Mucosa of rectum (tissue), 2 donors: ENCODE data around the gene ANXA10.

Experiments
- H3K27ac ChIP-seq, 2 donors: one replicate each; pipeline ENCODE4 v1.7.0; 2013; ENCODE audit warnings: inconsistent platforms in 2 of 2, low read depth in 2 of 2, low read length in 2 of 2
- H3K27me3 ChIP-seq, 2 donors: one replicate each; pipeline ENCODE4 v1.7.0; 2013; ENCODE audit warnings: low read length in 2 of 2; ENCODE audit not compliant: control insufficient read depth in 2 of 2, insufficient read depth in 2 of 2
- H3K36me3 ChIP-seq, 2 donors: one replicate each; pipeline ENCODE4 v1.7.0; 2013; ENCODE audit warnings: low read length in 2 of 2; ENCODE audit not compliant: control insufficient read depth in 2 of 2, insufficient read depth in 2 of 2
- H3K4me1 ChIP-seq, 2 donors: one replicate each; pipeline ENCODE4 v1.7.0; 2013; ENCODE audit warnings: low read length in 2 of 2, mild to moderate bottlenecking in 1 of 2; ENCODE audit not compliant: control insufficient read depth in 2 of 2, insufficient read depth in 2 of 2
- H3K4me3 ChIP-seq, 2 donors: one replicate each; pipeline ENCODE4 v1.7.0; 2013; ENCODE audit warnings: low read length in 2 of 2
- H3K9ac ChIP-seq, 2 donors: one replicate each; pipeline ENCODE4 v1.7.0; 2013; ENCODE audit warnings: low read length in 2 of 2, low read depth in 1 of 2, mild to moderate bottlenecking in 1 of 2
- H3K9me3 ChIP-seq, 2 donors: one replicate each; pipeline ENCODE4 v1.7.0; 2013; ENCODE audit warnings: low read length in 2 of 2; ENCODE audit not compliant: control insufficient read depth in 2 of 2
- donor health status: healthy.
- donor health status: Normal muscosa, but diverticular disease.

Gene ANXA10, protein sequence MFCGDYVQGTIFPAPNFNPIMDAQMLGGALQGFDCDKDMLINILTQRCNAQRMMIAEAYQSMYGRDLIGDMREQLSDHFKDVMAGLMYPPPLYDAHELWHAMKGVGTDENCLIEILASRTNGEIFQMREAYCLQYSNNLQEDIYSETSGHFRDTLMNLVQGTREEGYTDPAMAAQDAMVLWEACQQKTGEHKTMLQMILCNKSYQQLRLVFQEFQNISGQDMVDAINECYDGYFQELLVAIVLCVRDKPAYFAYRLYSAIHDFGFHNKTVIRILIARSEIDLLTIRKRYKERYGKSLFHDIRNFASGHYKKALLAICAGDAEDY

DNA sequence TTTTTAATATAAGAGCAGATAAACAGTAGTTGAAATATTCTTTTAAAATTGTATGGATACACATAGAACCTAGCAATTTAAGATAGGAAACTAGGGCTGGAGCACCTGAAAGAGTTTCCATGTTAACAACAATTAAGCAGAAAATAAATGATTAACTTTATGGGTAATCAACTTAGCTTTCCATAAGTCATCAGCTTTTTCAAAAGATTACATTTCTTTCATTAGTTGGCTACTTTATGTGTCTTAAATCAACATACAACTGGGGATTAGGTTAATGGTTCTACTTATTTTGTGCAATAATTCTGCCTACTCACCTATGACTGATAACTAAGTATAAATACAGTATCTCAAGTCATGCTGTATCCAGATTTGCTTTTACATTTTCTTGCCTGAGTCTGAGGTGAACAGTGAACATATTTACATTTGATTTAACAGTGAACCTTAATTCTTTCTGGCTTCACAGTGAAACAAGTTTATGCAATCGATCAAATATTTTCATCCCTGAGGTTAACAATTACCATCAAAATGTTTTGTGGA is at the start of gene ANXA10:
Gene ANXA10 (plus strand): TSS at position 362 of the 537 bp plus-strand sequence. CDS start 164 bp downstream, at position 526.
- no peak within 1 kb of the TSS for H3K27ac ChIP-seq
- no peak within 1 kb of the TSS for H3K4me3 ChIP-seq
- H3K4me1 ChIP-seq: no peaks in the 10 kb centered on the region
- no peaks in the 10 kb centered on the region for H3K36me3 ChIP-seq
- H3K9ac ChIP-seq: no peak within 1 kb of the TSS
- no peaks in the 10 kb centered on the region for H3K9me3 ChIP-seq
- H3K27me3 ChIP-seq: no peaks in the 10 kb centered on the region

DNA sequence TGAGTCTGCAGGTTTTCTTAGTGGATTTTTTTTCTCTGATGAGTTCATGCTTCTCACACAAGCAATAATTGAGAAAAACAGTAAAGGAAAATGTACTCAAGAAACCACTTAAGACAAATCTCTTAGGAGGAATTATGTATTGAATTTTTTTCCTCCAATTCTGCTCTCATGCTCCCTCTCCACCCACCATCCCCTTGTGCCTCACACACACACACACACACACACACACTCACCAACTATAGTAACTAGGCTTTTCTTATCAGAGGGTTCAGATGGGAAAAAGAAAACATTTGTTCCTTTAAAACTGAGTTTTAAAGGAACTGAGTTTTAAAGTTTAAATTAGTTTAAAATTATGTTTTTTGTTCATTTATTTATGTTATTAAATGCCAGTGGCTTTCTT is 47.0 kb upstream of the ANXA10 start:
- no peak overlapping the region for H3K9ac ChIP-seq
- no peak overlapping the region for H3K4me3 ChIP-seq
- no peaks in the 10 kb centered on the region for H3K9me3 ChIP-seq
- H3K4me1 ChIP-seq: no peaks in the 10 kb centered on the region
- no peak overlapping the region for H3K27ac ChIP-seq
- H3K36me3 ChIP-seq: no peaks in the 10 kb centered on the region
- no peaks in the 10 kb centered on the region for H3K27me3 ChIP-seq

DNA sequence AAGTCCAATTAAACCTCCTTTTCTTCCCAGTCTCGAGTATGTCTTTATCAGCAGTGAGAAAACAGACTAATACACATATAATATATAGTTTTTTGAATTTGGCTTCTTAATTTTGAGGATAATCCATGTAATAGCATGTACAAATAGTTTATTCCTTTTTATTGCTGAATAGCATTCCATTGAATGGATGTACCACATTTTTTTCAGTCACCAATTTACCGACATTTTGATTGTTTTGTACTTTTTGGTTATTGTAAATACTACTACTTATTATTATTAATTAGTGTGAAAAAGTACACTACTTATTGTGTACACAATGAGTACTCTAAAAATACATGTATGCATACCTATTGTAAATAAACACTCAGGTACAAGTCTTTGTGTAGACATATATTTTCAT is 42.3 kb upstream of the ANXA10 start:
- Histone ChIP-seq H3K4me3 (no peak overlapping the region), H3K36me3 (no peaks in the 10 kb centered on the region), H3K9ac (no peak overlapping the region), H3K9me3 (no peaks in the 10 kb centered on the region), H3K4me1 (no peaks in the 10 kb centered on the region), H3K27me3 (no peaks in the 10 kb centered on the region), H3K27ac (no peak overlapping the region)

DNA sequence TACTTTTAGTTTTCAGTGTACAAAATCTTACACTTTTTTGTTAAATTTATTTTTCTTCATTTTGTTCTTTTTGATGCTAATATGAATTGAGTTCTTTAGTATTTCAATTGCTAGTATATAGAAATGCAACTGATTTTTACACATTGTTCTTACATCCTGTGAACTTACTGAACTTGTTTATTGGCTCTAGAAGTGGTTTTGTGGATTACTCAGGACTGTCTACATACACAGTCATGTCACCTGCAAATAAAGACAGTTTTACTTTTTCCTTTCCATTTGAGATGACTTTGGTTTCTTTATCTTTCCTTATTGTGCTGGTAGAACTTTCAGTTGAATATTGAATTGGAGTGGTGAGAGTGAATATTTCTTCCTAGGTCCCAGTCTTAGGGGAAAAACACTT is 40.8 kb upstream of the ANXA10 start:
- Histone ChIP-seq H3K36me3 (no peaks in the 10 kb centered on the region), H3K27me3 (no peaks in the 10 kb centered on the region), H3K27ac (no peak overlapping the region), H3K4me1 (no peaks in the 10 kb centered on the region), H3K9me3 (no peaks in the 10 kb centered on the region), H3K9ac (no peak overlapping the region), H3K4me3 (no peak overlapping the region)

DNA sequence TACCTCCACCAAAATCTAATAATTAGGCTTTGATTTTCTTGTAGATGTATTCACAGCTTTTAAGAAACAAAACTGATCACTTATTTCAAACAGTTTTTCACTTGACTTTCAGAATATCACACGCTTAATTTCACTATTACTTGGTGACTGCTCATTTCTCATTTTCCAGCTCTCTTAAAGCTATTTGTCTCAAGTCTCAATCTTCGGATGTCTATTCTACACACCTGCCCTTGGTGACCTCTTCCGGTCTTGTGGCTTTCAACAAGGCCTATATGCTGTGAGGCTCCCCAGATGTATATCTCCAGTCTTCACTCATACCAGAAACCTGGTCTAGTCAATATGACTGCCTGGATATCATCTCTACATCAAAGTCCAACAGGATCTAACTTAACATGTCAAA is 34.9 kb upstream of the ANXA10 start:
- no peak overlapping the region for H3K4me3 ChIP-seq
- H3K9ac ChIP-seq: no peak overlapping the region
- H3K27me3 ChIP-seq: no peaks in the 10 kb centered on the region
- no peaks in the 10 kb centered on the region for H3K9me3 ChIP-seq
- no peaks in the 10 kb centered on the region for H3K36me3 ChIP-seq
- H3K27ac ChIP-seq: no peak overlapping the region
- H3K4me1 ChIP-seq: no peaks in the 10 kb centered on the region

DNA sequence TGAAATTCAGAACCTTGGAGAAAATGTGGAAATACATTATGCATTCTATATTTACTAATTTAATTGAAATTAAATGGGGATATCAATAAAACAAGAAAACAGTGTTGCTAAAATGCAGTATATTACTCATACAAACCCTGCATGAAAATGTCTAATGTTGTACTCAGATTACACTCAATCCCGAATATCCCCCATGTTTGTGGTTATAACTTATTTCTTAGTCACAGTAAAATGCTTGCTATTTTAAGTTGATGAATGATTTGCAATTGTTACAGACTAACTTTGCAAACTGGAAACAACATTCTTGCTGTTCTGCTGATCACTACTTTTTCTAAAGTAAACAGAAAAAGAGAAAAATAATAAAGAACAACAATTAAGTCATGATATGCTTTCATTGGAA is 33.1 kb upstream of the ANXA10 start:
- H3K27me3 ChIP-seq: no peaks in the 10 kb centered on the region
- H3K27ac ChIP-seq: no peak overlapping the region
- no peaks in the 10 kb centered on the region for H3K36me3 ChIP-seq
- no peak overlapping the region for H3K4me3 ChIP-seq
- no peaks in the 10 kb centered on the region for H3K9me3 ChIP-seq
- H3K9ac ChIP-seq: no peak overlapping the region
- no peaks in the 10 kb centered on the region for H3K4me1 ChIP-seq

DNA sequence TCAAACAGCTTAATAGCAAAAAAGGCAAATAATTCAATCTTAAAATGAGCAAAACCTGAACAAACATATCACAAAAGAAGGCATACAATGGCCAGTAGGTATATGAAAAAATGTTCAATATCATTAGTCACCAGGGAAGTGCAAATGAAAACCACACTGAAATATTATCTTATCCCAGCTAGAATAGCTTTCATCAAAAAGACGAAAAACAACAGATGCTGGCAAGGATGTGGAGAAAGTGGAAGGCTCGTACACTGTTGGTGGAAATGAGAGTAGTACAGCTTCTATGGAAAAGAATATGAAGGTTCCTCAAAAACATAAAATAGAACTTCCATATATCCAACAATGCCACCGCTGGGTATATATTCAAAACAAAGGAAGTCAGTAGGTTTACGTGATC is 29.3 kb upstream of the ANXA10 start:
- no peaks in the 10 kb centered on the region for H3K9me3 ChIP-seq
- no peaks in the 10 kb centered on the region for H3K36me3 ChIP-seq
- H3K27me3 ChIP-seq: no peaks in the 10 kb centered on the region
- no peaks in the 10 kb centered on the region for H3K4me1 ChIP-seq
- no peak overlapping the region for H3K9ac ChIP-seq
- H3K27ac ChIP-seq: no peak overlapping the region
- H3K4me3 ChIP-seq: no peak overlapping the region

DNA sequence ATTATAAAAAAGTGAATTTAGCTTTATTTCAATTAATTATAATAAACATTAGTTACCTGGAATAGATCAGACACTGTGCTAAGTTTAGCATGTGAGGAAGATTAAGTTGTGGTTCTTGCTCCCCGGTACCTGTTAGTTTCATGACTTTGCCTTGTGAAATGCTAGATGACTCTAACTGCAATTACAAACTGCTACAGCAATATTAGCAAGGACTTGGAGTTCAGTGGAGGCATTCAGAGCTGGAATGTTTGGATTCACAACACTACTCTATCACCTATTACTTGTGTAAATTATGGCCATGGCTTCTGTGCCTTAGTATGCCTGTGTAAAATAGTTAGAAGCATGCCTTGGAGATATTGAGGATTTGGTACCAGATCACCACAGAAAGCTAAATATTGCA is 21.4 kb upstream of the ANXA10 start:
- Histone ChIP-seq H3K27ac (no peak overlapping the region), H3K4me3 (no peak overlapping the region), H3K4me1 (no peaks in the 10 kb centered on the region), H3K36me3 (no peaks in the 10 kb centered on the region), H3K9me3 (no peaks in the 10 kb centered on the region), H3K27me3 (no peaks in the 10 kb centered on the region), H3K9ac (no peak overlapping the region)

DNA sequence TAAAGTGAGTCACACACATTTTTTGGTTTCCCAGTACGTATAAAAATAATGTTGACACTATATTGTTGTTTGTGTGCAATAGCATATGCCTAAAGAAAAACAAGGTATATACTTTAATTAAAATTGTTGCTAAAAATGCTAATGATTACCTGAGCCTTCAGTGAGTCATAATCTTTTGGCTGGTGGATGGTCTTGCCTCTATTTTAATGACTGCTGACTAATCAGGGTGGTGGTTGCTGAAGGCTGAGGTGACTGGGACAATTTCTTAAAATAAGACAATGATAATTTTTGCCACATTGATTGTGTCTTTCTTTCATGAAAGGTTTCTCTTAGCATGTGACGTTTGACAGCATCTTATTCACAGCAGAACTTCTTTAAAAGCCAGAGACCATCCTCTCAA is 21.0 kb upstream of the ANXA10 start:
- Histone ChIP-seq H3K27me3 (no peaks in the 10 kb centered on the region), H3K36me3 (no peaks in the 10 kb centered on the region), H3K9me3 (no peaks in the 10 kb centered on the region), H3K4me3 (no peak overlapping the region), H3K27ac (no peak overlapping the region), H3K4me1 (no peaks in the 10 kb centered on the region), H3K9ac (no peak overlapping the region)

DNA sequence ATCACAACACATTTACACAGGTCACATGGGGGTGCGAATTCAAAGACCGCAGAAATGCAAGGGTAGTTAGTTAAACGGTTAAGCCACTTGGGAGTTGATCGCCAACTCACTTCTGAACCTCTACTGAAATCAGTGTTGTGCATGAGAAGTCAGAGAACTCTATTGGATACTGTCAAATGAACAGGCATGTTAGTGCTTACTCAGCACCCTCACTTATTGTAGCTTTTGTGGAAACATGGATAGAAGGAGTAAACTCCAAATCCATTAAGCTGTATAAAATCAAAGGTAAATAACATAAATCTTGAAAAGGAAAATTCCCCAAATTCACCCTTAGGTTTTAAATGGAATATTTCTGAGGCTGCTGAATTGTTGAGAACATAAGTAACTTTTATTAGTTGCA is 17.5 kb upstream of the ANXA10 start:
- Histone ChIP-seq H3K4me1 (no peaks in the 10 kb centered on the region), H3K27me3 (no peaks in the 10 kb centered on the region), H3K9ac (no peak overlapping the region), H3K4me3 (no peak overlapping the region), H3K9me3 (no peaks in the 10 kb centered on the region), H3K27ac (no peak overlapping the region), H3K36me3 (no peaks in the 10 kb centered on the region)
